DND-41 (cell line): Measurements from ENCODE around the gene LRP8.

Source experiments
- ATAC-seq: fragments of 200-7000 bp; cut with Tn5 transposase; 3 replicates; pipeline ENCODE4 v1.9.1; 2021; ENCODE audit warnings: low read depth; ENCODE audit not compliant: insufficient read depth
- DNase-seq: peaks from one replicate; pipeline ENCODE4 v3.0.0-alpha.2; 2020
- H2AFZ ChIP-seq: 2 replicates; pipeline ENCODE4 v1.6.0; 2012; ENCODE audit warnings: low read depth, low read length
- H3K27ac ChIP-seq: 2 replicates; pipeline ENCODE4 v1.5.1; 2012; ENCODE audit warnings: low read length, inconsistent platforms
- H3K27me3 ChIP-seq: fragments of 200-600 bp; sonication (generic); 2 replicates; pipeline ENCODE4 v1.6.0; 2012; ENCODE audit warnings: low read length, mild to moderate bottlenecking, inconsistent platforms; ENCODE audit not compliant: insufficient read depth, poor library complexity
- H3K36me3 ChIP-seq: 2 replicates; pipeline ENCODE4 v1.5.1; 2012; ENCODE audit warnings: low read length, inconsistent platforms; ENCODE audit not compliant: insufficient read depth
- H3K4me1 ChIP-seq: 2 replicates; pipeline ENCODE4 v1.5.1; 2012; ENCODE audit warnings: mild to moderate bottlenecking, low read length; ENCODE audit not compliant: insufficient read depth
- H3K4me2 ChIP-seq: 2 replicates; pipeline ENCODE4 v1.6.0; 2012; ENCODE audit warnings: mild to moderate bottlenecking, moderate library complexity, low read length, inconsistent platforms; ENCODE audit not compliant: insufficient read depth
- H3K4me3 ChIP-seq, 2 experiments: fragments of 200-600 bp in 1 of 2; shearing (Covaris generic) in 1 of 2; 2 replicates each; pipeline ENCODE4 v1.5.1; 2012 to 2016; ENCODE audit warnings: inconsistent platforms in 2 of 2, low read length in 2 of 2, mild to moderate bottlenecking in 2 of 2, low read depth in 1 of 2, moderate library complexity in 1 of 2
- H3K79me2 ChIP-seq: 2 replicates; pipeline ENCODE4 v1.6.0; 2012; ENCODE audit warnings: low read length, inconsistent platforms; ENCODE audit not compliant: insufficient read depth
- H3K9ac ChIP-seq: 2 replicates; pipeline ENCODE4 v1.6.0; 2012; ENCODE audit warnings: low read depth, mild to moderate bottlenecking, inconsistent platforms, low read length, moderate library complexity
- H3K9me3 ChIP-seq: 2 replicates; pipeline ENCODE4 v1.5.1; 2012; ENCODE audit warnings: low read length, moderate library complexity, mild to moderate bottlenecking, inconsistent platforms; ENCODE audit not compliant: insufficient read depth, severe bottlenecking
- H4K20me1 ChIP-seq: 2 replicates; pipeline ENCODE4 v1.6.0; 2012; ENCODE audit warnings: low read length; ENCODE audit not compliant: insufficient read depth
- CTCF ChIP-seq: IDR thresholded peaks from 2 replicates; pipeline ENCODE4 v1.5.1; 2012; ENCODE audit warnings: borderline replicate concordance, low read length, moderate library complexity, mild to moderate bottlenecking; ENCODE audit not compliant: poor library complexity, severe bottlenecking; ENCODE audit errors: extremely low read depth
- EZH2 ChIP-seq: IDR thresholded peaks from 3 replicates; pipeline ENCODE4 v1.6.1; 2012; ENCODE audit warnings: borderline replicate concordance, low read depth, mild to moderate bottlenecking, moderate library complexity, low read length, inconsistent platforms; ENCODE audit not compliant: severe bottlenecking

LRP8 gene

GRCh38 chr1:53258216-53258615 is 69.7 kb downstream of the LRP8 start:
- Histone ChIP-seq H2AFZ (no peak overlapping the region), H3K4me2 (no peak overlapping the region), H3K9me3 (no peaks in the 10 kb centered on the region), H3K27me3 (no peaks in the 10 kb centered on the region), H3K9ac (no peak overlapping the region), H3K27ac (no peak overlapping the region), H3K4me3 (no peak overlapping the region), H4K20me1 (peaks cover 12% of the 10 kb centered on the region; the same call in 1 of the 2 replicates), H3K79me2 (no peaks in the 10 kb centered on the region), H3K4me1 (no peaks in the 10 kb centered on the region), H3K36me3 (peaks cover 96% of the 10 kb centered on the region)
- DNase-seq, result no peak
- peak; percentile 24; the same call in 1 of the 3 replicates for ATAC-seq
- TF ChIP-seq EZH2, result no peak
- no peak for TF ChIP-seq CTCF

GRCh38 chr1:53257454-53258081 is 70.3 kb downstream of the LRP8 start:
- Histone ChIP-seq H2AFZ (no peak overlapping the region), H3K27ac (no peak overlapping the region), H3K4me2 (no peak overlapping the region), H3K4me1 (no peaks in the 10 kb centered on the region), H3K9me3 (no peaks in the 10 kb centered on the region), H3K4me3 (no peak overlapping the region), H3K27me3 (no peaks in the 10 kb centered on the region), H3K36me3 (peaks cover 93% of the 10 kb centered on the region), H4K20me1 (0 out of 2 replicates have a peak, but pooled peaks cover 9% of the 10 kb centered on the region), H3K79me2 (no peaks in the 10 kb centered on the region), H3K9ac (no peak overlapping the region)
- TF ChIP-seq EZH2, result no peak
- no peak for TF ChIP-seq CTCF
- ATAC-seq (no peak), DNase-seq (no peak)

- H3K4me3 ChIP-seq, result no peak overlapping the region
- no peaks in the 10 kb centered on the region for H3K79me2 ChIP-seq
- H3K27ac ChIP-seq, result no peak overlapping the region
- no peak for DNase-seq
- TF ChIP-seq CTCF (no peak), EZH2 (no peak)
- peaks cover 93% of the 10 kb centered on the region for H3K36me3 ChIP-seq
- H3K4me2 ChIP-seq, result no peak overlapping the region
- no peaks in the 10 kb centered on the region for H3K27me3 ChIP-seq
- no peaks in the 10 kb centered on the region for H3K4me1 ChIP-seq
- H4K20me1 ChIP-seq, result 0 out of 2 replicates have a peak, but pooled peaks cover 9% of the 10 kb centered on the region
- H2AFZ ChIP-seq, result no peak overlapping the region
- ATAC-seq, result no peak
- H3K9ac ChIP-seq, result no peak overlapping the region
- no peaks in the 10 kb centered on the region for H3K9me3 ChIP-seq
Measured at GRCh38 chr1:53256511-53257453, 71.1 kb downstream of the LRP8 start.
